CD4-positive, alpha-beta T cell treated with Interleukin-15 for 4 hours (primary cell): ENCODE data around the gene TOMM22.

Source experiments
- DNase-seq: peaks from one replicate; pipeline ENCODE4 v3.0.0-alpha.2; 2020; ENCODE audit warnings: low spot score

The TOMM22 gene

GRCh38 chr22:38715176-38715764, 33.5 kb downstream of the TOMM22 start:
- DNase-seq, result no peak

DNA sequence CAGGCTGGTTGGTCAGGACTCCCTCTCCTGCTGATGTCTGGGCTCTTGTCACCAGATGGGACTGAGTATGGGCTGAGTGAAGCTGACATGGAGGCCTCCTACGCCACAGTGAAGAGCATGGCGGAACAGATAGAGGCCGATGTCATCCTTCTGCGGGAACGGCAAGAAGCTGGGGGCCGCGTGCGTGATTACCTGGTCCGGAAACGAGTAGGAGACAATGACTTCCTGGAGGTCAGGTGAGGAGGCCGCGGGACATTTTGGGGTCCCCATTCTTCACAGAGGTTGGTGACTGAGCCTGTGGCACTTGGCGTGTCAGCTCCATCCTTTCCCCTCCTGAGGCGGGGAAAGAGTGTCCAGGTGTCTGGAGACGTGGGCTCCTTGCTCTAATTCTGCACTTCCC, 34.1 kb downstream of the TOMM22 start:
- no peak for DNase-seq

GRCh38 chr22:38716271-38716670, 34.5 kb downstream of the TOMM22 start:
- DNase-seq, result no peak

GRCh38 chr22:38716826-38717225, 35.1 kb downstream of the TOMM22 start:
- DNase-seq, result no peak

DNA sequence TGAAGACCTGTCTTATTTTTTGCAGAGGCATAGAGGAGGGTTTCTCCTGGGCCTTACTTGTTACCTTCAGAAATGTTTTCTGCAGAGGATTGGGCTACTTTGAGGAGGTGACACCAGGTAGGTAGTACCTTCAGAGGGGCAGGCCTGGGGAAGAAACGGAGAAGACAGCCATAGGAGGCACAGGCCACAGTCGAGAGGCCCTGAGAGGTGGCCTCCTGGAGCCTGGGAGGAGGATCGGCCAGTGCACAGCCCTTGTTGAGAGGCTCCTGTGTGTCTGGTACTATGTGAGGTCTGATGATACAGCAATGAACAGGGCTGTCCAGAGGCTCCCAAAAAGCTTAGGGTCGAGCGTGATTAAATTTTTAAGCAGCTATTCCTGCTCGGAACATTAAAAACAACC, 35.5 kb downstream of the TOMM22 start:
- no peak for DNase-seq

- DNase-seq, result no peak
These were observed 36.7 kb downstream of the TOMM22 start for GRCh38 chr22:38718414-38718813.

- no peak for DNase-seq
These were observed 37.4 kb downstream of the TOMM22 start for GRCh38 chr22:38719196-38719595.

DNA sequence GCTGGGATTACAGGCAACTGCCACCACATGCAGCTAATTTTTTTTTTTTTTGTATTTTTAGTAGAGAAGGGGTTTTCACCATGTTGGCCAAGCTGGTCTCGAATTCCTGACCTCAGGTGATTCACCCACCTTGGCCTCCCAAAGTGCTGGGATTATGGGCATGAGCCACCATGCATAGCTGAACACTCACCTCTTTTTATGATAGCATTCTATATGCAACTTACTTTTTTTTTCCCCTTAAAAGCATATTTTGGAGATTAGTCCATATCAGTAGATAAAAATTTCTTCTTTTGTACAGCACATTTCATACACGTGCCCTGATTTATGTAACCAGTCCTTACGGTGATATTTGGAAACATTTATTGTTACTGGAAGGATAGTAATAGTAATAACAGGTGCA, 38.6 kb downstream of the TOMM22 start:
- no peak for DNase-seq

DNA sequence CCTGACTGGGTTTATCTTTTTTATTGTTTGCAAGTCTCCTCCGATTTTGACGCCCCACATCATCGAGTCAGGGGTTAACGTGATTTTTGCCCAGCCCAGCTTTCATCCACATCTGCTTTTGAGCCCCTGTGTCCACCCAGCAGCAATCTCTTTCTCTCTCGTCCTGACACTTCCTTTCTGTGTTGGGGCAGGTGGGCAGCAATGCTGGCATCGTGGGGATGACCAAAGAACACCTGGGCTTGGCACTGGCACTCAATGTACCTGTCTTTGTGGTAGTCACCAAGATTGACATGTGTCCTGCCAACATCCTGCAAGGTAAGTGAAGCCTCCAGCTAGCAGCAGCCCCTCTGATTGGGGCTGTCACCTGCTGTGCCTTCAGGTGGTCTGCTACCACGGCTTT, 39.8 kb downstream of the TOMM22 start:
- DNase-seq, result no peak

DNA sequence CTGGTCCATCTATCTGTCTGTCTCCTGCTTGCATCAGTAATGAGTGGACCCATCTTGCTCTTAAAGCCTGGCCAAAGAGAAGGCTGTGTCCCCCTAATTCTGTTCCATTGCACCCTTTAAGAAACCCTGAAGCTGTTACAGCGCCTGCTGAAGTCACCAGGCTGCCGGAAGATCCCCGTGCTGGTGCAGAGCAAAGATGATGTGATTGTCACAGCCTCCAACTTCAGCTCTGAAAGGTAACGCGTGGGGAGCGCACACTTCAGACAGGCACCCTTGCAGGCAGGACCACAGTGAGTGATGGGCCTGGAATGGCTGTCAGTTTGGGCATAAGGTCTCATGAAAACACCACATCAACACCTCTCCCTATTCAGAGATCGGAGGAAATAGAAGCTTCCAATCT, 42.4 kb downstream of the TOMM22 start:
- no peak for DNase-seq

GRCh38 chr22:38724926-38725571, 43.3 kb downstream of the TOMM22 start:
- DNase-seq, result peak; percentile 54

- no peak for DNase-seq
These were observed 44.3 kb downstream of the TOMM22 start for GRCh38 chr22:38725900-38726655.

- DNase-seq, result no peak
These were observed 45.4 kb downstream of the TOMM22 start for GRCh38 chr22:38727123-38727522.

GRCh38 chr22:38727530-38728451, 46.0 kb downstream of the TOMM22 start:
- DNase-seq, result no peak

- DNase-seq, result no peak
These were observed 47.4 kb downstream of the TOMM22 start for GRCh38 chr22:38728871-38729796.

DNA sequence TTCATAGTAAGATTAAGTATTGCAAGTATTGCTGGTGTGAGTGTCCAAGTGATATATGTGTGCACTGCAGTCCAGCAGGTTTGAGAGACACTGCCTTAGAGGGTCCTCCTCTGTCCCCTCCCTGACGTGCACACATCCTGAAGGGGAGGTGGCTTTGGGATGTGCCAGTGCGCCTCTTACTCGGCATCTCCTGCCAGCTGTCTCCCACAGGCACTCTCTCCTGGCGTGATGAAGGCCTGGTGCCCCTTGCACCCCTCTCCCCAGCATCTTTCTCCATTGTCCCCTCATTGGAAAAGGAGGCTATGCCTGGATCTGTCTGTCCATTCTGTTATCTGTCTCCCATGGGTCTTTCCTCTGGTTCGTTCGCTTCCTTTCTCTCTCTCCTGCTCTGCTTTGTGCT, 48.2 kb downstream of the TOMM22 start:
- DNase-seq, result no peak

- no peak for DNase-seq
These were observed 48.7 kb downstream of the TOMM22 start for GRCh38 chr22:38730411-38730871.

- no peak for DNase-seq
These were observed 50.0 kb downstream of the TOMM22 start for GRCh38 chr22:38731703-38732161.

DNA sequence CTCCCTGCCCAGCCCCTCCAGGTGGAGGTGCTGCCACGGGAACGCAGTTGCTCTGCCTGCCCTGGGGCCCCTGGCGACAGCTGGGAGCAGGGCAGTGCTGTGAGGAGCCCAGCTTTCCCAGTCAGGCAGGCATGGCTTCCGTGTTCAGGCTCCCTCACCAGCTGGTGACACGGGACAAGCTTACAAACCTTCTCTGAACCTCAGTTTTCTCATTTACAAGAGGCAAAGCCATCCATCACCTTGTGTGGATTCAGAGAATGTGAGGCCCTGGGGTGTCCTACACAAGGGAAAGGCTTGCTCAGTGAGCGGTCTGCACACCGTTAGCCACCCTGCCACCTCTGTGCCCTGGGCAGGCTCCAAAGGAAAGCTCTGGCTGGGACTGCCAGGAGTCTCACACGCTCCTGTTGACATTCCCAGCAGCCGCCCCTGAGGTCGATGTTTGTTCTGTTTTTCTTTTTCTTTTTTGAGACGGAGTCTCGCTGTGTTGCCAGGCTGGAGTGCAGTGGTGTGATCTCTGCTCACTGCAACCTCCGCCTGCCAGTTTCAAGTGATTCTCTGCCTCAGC, 50.6 kb downstream of the TOMM22 start:
- DNase-seq, result no peak

DNA sequence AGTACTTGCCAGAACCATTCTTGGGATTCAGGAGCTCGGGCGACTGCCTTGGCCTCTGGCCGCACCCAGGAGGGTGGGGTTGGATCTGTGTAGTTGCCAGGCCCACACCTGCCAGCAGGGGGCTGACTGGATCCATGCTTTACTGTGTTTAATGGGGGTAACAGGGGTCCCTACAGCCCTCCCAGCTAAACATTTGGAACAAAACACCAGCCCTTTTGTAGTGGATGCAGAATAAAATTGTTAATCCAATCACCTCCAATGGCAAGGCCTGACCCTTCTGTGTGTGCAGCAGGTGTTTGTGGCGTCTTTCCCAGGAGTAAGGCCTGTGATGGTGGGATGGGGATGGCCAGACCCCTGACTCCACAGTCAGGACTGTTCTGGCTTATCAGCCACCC, 51.6 kb downstream of the TOMM22 start:
- DNase-seq, result peak; percentile 55
